ENCODE results near the gene KIF9. TPM values are rescaled to one million over a fixed set of nuclear protein-coding genes. Genes with fewer than 3 reads are reported as not detected.

KIF9 gene
- total RNA-seq, 2 experiments from 2014 or later, result 8.3 to 8.8 TPM

- Mint-ChIP-seq H3K4me3 (no peak overlapping the region), H3K4me1 (ENCODE audit: low read depth) (no peaks in the 10 kb centered on the region), H3K36me3 (ENCODE audit: low read depth) (peaks cover 2% of the 10 kb centered on the region), H3K27ac (no peak overlapping the region), H3K27me3 (no peaks in the 10 kb centered on the region), H3K9me3 (no peaks in the 10 kb centered on the region)
- no peak for TF ChIP-seq CTCF (IDR thresholded peaks at IDR 0.05)
- POLR2A ChIA-PET, result interaction anchor here (1.3 kb wide), 1 partner anchor 12 kb away, joined by 3 read pairs; no protein-coding TSS in a partner anchor
- ATAC-seq (no peak), DNase-seq (no peak)
- intact Hi-C loops (cut with micrococcal nuclease), result no loop called here
- CTCF ChIA-PET, result no interaction called here
Observed at GRCh38 chr3:47274652-47275051, 7.9 kb downstream of the KIF9 start.

- Mint-ChIP-seq H3K27me3 (no peaks in the 10 kb centered on the region), H3K36me3 (ENCODE audit: low read depth) (peaks cover 2% of the 10 kb centered on the region), H3K9me3 (no peaks in the 10 kb centered on the region), H3K27ac (no peak overlapping the region), H3K4me3 (no peak overlapping the region), H3K4me1 (ENCODE audit: low read depth) (no peaks in the 10 kb centered on the region)
- TF ChIP-seq CTCF (IDR thresholded peaks at IDR 0.05), result no peak
- DNase-seq, result no peak
- ChIA-PET CTCF (no interaction called here), POLR2A (no interaction called here)
- intact Hi-C loops (cut with micrococcal nuclease), result no loop called here
- no peak for ATAC-seq
Observed at GRCh38 chr3:47273564-47273963, 9.0 kb downstream of the KIF9 start.

GRCh38 chr3:47270526-47270925 lies 12.1 kb downstream of the KIF9 start:
- no peak for DNase-seq
- no peak overlapping the region for H3K4me3 Mint-ChIP-seq
- no peak for TF ChIP-seq CTCF (IDR thresholded peaks at IDR 0.05)
- H3K36me3 Mint-ChIP-seq (ENCODE audit: low read depth), result peaks cover 2% of the 10 kb centered on the region
- no peak overlapping the region for H3K27ac Mint-ChIP-seq
- H3K27me3 Mint-ChIP-seq, result no peaks in the 10 kb centered on the region
- no peak for ATAC-seq
- ChIA-PET POLR2A (interaction anchor here (1.0 kb wide), 1 partner anchor 26 kb away, joined by 4 read pairs; no protein-coding TSS in a partner anchor), CTCF (no interaction called here)
- intact Hi-C loops (cut with micrococcal nuclease), result no loop called here
- peaks cover 9% of the 10 kb centered on the region for H3K4me1 Mint-ChIP-seq (ENCODE audit: low read depth)
- no peaks in the 10 kb centered on the region for H3K9me3 Mint-ChIP-seq

GRCh38 chr3:47267490-47267824 lies 15.1 kb downstream of the KIF9 start:
- peaks cover 9% of the 10 kb centered on the region for H3K4me1 Mint-ChIP-seq (ENCODE audit: low read depth)
- intact Hi-C loops (cut with micrococcal nuclease), result no loop called here
- H3K4me3 Mint-ChIP-seq, result no peak overlapping the region
- H3K27me3 Mint-ChIP-seq, result no peaks in the 10 kb centered on the region
- H3K9me3 Mint-ChIP-seq, result no peaks in the 10 kb centered on the region
- ATAC-seq (no peak), DNase-seq (no peak)
- POLR2A ChIA-PET, result interaction anchor here (0.9 to 1.2 kb wide), 3 partner anchors 13 to 23 kb away, joined by 3 read pairs; no protein-coding TSS in a partner anchor
- TF ChIP-seq CTCF (IDR thresholded peaks at IDR 0.05), result no peak
- CTCF ChIA-PET, result no interaction called here
- H3K36me3 Mint-ChIP-seq (ENCODE audit: low read depth), result no peaks in the 10 kb centered on the region
- no peak overlapping the region for H3K27ac Mint-ChIP-seq

GRCh38 chr3:47266709-47267489 lies 15.7 kb downstream of the KIF9 start:
- TF ChIP-seq CTCF (IDR thresholded peaks at IDR 0.05), result no peak
- Mint-ChIP-seq H3K36me3 (ENCODE audit: low read depth) (no peaks in the 10 kb centered on the region), H3K9me3 (no peaks in the 10 kb centered on the region), H3K27me3 (no peaks in the 10 kb centered on the region), H3K27ac (no peak overlapping the region), H3K4me3 (no peak overlapping the region), H3K4me1 (ENCODE audit: low read depth) (peaks cover 9% of the 10 kb centered on the region)
- DNase-seq (peak; percentile 82), ATAC-seq (peak; percentile 75)
- CTCF ChIA-PET, result no interaction called here
- intact Hi-C loops (cut with micrococcal nuclease), result no loop called here
- POLR2A ChIA-PET, result interaction anchor here (0.9 to 1.2 kb wide), 3 partner anchors 14 to 23 kb away, joined by 3 read pairs; no protein-coding TSS in a partner anchor

Measured in activated CD8-positive, alpha-beta T cell treated with anti-CD3 and anti-CD28 coated beads for 36 hours (primary cell).